Activated T-cell treated with anti-CD3 and anti-CD28 coated beads, Interleukin-2, amount 50 U/mL, for 72 hours (primary cell): ENCODE results near the gene SMTNL2. TPM values are rescaled to one million over a fixed set of nuclear protein-coding genes. Genes with fewer than 3 reads are reported as not detected.

Experiments
- ATAC-seq, 2 donors: fragments of 150-1000 bp; cut with Tn5 transposase; replicated peaks in 1 of 2; 2 replicates each; pipeline ENCODE4 v1.10.0; 2021; ENCODE audit warnings: moderate library complexity in 2 of 2, mild to moderate bottlenecking in 1 of 2
- DNase-seq, 2 donors: peaks; one replicate each; pipeline ENCODE4 v3.0.0; 2021 to 2022; ENCODE audit warnings: mixed read lengths in 1 of 2
- H3K27ac Mint-ChIP-seq: one replicate; pipeline ENCODE4 v1.8.0; 2022; ENCODE audit warnings: mild to moderate bottlenecking, moderate library complexity, mixed read lengths
- H3K27me3 Mint-ChIP-seq: one replicate; pipeline ENCODE4 v1.8.0; 2022; ENCODE audit warnings: low read depth, mixed read lengths
- H3K36me3 Mint-ChIP-seq, 2 donors: one replicate each; pipeline ENCODE4 v1.8.0; 2022; ENCODE audit warnings: mixed read lengths in 2 of 2, mild to moderate bottlenecking in 1 of 2; ENCODE audit not compliant: insufficient read depth in 2 of 2
- H3K4me1 Mint-ChIP-seq: one replicate; pipeline ENCODE4 v1.8.0; 2022; ENCODE audit warnings: low read depth, mixed read lengths
- H3K4me3 Mint-ChIP-seq, 2 donors: one replicate each; pipeline ENCODE4 v1.8.0; 2022; ENCODE audit warnings: mild to moderate bottlenecking in 2 of 2, mixed read lengths in 2 of 2, moderate library complexity in 2 of 2
- H3K9me3 Mint-ChIP-seq, 2 donors: one replicate each; pipeline ENCODE4 v1.8.0; 2022; ENCODE audit warnings: mixed read lengths in 2 of 2
- total RNA-seq, 2 donors: library from RNA; stranded (reverse); gene quantifications; one replicate each; pipeline ENCODE4 v1.2.3, GENCODE V29; 2022

SMTNL2 gene
- total RNA-seq, 2 donors from 2014 or later = not detected

DNA sequence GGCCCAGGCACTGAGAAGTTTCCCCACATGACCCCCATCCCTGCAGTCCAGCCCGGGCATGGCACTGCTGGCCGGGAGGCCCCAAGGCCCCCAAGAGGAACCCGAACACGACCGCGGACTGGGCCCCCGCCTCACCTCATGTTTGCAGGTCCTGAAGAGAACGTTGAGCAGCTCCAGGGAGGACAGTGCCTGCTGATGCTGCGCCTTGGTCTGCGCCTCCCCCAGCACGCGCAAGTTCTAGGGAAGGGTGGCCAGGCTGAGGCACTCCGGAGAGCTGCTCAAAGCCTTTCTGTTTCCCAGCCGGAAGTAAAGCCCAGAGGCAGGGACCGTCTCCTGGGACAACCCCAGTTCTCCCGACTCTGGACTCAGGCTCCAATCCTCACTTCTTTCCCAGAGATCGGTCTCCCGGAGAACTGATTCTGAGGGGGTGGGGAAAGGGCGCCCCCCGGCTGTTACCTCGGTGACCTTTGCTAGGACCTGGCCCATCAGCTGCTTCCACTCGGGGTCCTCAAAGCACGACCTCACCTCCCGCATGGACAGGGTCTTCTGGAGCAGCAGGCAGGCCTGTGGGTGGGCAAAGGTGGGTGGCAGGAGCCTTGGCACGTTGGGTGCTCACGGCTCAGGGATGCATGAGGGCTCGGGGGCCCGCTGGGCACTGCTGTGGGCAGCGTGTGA lies 42.9 kb upstream of the SMTNL2 start:
- Mint-ChIP-seq H3K4me1 (no peaks in the 10 kb centered on the region), H3K27ac (no peak overlapping the region), H3K36me3 (peaks cover 0 to 10% of the 10 kb centered on the region in 2 donors), H3K9me3 (no peaks in the 10 kb centered on the region), H3K4me3 (no peak overlapping the region), H3K27me3 (no peaks in the 10 kb centered on the region)
- no peak for DNase-seq
- ATAC-seq = no peak

DNA sequence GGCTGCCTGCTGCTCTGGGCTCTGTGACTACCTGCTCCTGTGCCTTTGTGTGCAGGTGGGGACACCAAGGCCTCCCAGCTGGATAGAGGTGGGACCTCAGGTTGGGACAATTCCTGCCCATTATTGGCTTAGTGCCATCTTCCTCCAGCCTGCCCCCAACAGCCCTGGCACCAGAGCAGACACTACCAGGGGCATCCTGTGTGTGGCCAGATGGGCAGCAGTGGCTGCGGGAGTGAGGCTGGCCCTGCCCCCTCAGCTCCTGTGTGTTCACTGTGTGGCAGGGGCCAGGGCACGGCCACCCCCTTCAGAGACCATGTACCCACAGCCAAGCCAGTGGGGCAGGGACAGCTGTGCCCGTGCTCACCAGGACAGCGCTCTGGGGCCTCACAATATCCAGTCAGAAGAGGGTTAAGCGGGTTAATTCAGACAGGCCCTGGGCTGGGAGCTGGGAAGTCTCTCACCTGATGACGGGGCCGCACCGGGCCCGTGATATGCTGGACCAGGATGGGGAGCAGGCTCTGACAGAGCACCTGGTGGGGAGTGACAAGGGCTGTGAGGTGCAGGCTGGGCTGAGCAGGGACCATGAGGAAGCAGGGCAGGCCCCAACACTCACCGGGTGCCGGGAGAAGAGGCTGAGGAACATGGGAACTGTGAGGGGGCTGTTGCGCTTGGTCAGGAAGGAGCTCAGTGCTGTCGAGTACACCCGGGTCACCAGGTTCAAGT lies 42.2 kb upstream of the SMTNL2 start:
- H3K4me1 Mint-ChIP-seq = no peaks in the 10 kb centered on the region
- H3K4me3 Mint-ChIP-seq = no peak overlapping the region
- H3K27ac Mint-ChIP-seq = no peak overlapping the region
- H3K36me3 Mint-ChIP-seq = peaks cover 0 to 10% of the 10 kb centered on the region in 2 donors
- ATAC-seq (no peak), DNase-seq (no peak)
- H3K9me3 Mint-ChIP-seq = no peaks in the 10 kb centered on the region
- H3K27me3 Mint-ChIP-seq = no peaks in the 10 kb centered on the region

DNA sequence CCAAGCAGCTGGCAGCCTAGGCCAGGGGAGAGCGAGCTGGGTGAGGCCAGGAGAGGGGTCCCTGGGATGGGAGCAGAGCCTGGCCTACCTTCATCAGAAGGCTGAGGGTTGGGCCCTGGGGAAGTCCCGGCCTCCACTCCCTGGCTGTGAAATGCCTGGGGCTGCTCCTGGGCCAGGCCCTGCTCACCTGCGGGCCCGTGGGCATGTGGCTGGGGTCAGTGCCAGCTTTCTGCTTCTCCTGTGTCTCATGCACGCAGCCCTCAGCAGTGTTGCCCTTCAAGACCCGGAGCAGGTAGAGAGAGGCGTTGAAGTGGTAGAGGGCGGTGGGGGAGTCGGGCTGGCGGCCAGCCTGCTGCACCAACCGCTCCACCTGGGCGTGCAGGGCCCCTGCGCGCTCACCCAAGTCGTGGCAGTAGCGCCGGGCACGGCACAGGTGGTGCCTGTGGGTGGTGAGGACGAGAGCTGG lies 41.6 kb upstream of the SMTNL2 start:
- H3K27ac Mint-ChIP-seq = no peak overlapping the region
- ATAC-seq = no peak
- H3K27me3 Mint-ChIP-seq = no peaks in the 10 kb centered on the region
- no peaks in the 10 kb centered on the region for H3K9me3 Mint-ChIP-seq
- H3K36me3 Mint-ChIP-seq = peaks cover 0 to 10% of the 10 kb centered on the region in 2 donors
- no peaks in the 10 kb centered on the region for H3K4me1 Mint-ChIP-seq
- no peak overlapping the region for H3K4me3 Mint-ChIP-seq
- DNase-seq = no peak

DNA sequence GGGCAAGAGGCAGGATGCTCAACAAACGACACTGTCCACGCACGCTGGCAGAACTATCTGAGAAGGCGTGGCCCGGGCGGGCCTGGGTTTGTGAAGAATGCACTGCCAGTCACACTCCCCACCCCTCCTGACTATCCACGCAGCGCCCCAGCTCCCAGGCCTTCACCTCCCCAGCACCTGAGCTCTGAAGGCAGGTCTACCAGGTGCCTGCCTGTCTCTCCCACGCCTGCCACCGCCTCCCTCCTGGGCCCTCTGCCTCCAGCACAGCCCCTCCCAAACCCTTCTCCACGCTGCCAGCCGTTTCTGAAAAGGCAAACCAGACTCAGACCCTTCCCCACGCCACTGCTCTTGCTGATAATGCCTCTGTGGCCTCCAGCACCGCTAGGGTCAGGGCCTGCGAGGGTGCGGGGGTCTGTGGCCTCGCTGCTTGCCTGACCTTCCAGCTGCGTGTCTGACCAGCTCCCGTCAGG lies 40.7 kb upstream of the SMTNL2 start:
- H3K27ac Mint-ChIP-seq = no peak overlapping the region
- no peak overlapping the region for H3K4me3 Mint-ChIP-seq
- no peaks in the 10 kb centered on the region for H3K4me1 Mint-ChIP-seq
- DNase-seq = no peak
- ATAC-seq = no peak
- H3K9me3 Mint-ChIP-seq = no peaks in the 10 kb centered on the region
- peaks cover 0 to 10% of the 10 kb centered on the region in 2 donors for H3K36me3 Mint-ChIP-seq
- no peaks in the 10 kb centered on the region for H3K27me3 Mint-ChIP-seq

DNA sequence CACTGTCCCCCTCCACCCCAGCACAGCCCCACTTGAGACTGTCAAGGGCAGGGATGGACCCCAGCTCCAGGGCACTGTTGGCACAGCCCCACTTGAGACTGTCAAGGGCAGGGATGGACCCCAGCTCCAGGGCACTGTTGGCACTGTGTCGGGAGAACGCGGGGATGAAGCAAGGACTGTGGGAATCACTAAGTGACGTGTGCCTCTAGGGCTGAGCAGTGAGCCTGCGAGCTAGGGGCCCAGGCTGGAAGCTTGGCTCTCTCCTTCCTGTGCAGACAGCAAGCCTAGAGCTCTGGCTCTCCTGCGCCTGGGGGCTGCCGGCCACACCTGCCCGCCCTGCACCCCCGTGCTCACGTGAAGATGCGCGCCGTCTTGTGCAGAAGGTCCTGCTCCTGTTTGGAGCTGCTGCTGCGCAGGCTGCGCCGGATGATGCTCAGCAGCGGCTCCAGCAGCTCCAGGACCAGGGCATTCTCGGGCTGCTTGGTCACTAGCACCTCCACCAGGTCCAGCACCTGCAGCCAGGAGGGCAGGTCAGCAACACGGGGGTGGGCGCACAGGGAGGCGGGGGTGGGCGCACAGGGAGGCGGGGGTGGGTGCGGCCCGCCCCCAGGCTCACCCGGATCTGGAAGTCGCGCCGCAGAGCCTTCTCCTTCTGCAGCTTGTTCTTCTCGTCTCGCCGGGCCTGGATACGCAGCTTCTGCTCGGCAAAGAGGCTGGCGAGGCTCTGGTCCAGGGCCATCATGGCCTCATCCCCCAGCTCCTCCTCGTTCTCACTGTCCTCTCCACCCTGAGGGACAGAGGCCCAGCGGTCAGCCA lies 40.0 kb upstream of the SMTNL2 start:
- Mint-ChIP-seq H3K27me3 (no peaks in the 10 kb centered on the region), H3K27ac (no peak overlapping the region), H3K4me3 (no peak overlapping the region), H3K9me3 (no peaks in the 10 kb centered on the region), H3K36me3 (peaks cover 0 to 10% of the 10 kb centered on the region in 2 donors), H3K4me1 (no peaks in the 10 kb centered on the region)
- ATAC-seq (no peak), DNase-seq (no peak)

DNA sequence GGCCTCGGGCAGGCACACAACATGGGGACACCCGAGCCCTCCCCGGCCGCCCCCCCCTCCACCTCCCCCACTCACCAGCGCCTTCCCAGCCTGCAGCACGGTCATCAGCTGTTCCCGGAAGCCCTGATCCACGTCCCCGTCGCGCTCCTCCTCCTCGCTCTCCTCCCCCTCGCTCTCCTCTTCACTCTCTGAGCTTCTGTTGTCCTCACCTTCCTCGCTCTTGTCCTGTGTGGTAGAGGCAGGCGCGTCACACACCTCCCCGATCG lies 39.4 kb upstream of the SMTNL2 start:
- Mint-ChIP-seq H3K4me3 (no peak overlapping the region), H3K27me3 (no peaks in the 10 kb centered on the region), H3K4me1 (no peaks in the 10 kb centered on the region), H3K27ac (no peak overlapping the region), H3K9me3 (no peaks in the 10 kb centered on the region), H3K36me3 (peaks cover 0 to 7% of the 10 kb centered on the region in 2 donors)
- ATAC-seq = no peak
- no peak for DNase-seq

DNA sequence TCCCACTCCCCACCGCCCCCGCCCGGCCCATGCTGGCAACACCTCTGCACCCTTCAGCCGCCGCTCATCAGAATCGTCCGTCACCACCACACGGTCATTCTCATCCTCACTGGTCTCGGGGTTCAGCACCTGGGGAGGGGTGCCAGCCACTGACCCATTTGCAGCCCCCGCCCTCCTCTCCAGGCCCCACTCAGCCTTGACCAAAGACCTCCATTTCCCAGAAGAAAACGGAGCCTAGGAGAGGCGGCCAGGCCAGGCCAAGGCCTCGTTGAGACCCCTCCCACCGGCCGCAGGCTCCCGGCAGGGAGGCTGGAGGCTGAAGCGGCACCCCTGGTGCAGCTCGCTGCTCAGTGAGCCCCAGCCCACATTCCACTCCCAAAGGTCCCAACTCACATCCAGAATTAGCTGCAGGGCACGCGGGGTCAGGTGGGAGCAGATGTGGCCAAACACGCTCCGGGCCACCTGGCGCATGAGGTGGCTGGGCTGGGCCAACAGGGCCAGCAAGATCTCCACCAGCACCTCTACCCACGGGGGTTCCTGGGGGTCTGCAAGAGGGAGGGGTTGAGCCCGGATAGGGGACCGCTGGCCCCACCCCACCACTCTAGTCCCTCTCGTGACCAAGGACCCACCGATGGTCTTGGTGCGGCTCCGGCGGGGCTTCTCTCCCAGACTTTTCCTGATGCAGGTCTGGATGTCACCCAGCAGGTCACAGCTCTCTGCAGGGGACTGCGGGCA lies 38.9 kb upstream of the SMTNL2 start:
- no peaks in the 10 kb centered on the region for H3K27me3 Mint-ChIP-seq
- H3K4me3 Mint-ChIP-seq = no peak overlapping the region
- no peaks in the 10 kb centered on the region for H3K9me3 Mint-ChIP-seq
- no peak overlapping the region for H3K27ac Mint-ChIP-seq
- H3K36me3 Mint-ChIP-seq = peaks cover 0 to 6% of the 10 kb centered on the region in 2 donors
- H3K4me1 Mint-ChIP-seq = no peaks in the 10 kb centered on the region
- no peak for ATAC-seq
- no peak for DNase-seq

DNA sequence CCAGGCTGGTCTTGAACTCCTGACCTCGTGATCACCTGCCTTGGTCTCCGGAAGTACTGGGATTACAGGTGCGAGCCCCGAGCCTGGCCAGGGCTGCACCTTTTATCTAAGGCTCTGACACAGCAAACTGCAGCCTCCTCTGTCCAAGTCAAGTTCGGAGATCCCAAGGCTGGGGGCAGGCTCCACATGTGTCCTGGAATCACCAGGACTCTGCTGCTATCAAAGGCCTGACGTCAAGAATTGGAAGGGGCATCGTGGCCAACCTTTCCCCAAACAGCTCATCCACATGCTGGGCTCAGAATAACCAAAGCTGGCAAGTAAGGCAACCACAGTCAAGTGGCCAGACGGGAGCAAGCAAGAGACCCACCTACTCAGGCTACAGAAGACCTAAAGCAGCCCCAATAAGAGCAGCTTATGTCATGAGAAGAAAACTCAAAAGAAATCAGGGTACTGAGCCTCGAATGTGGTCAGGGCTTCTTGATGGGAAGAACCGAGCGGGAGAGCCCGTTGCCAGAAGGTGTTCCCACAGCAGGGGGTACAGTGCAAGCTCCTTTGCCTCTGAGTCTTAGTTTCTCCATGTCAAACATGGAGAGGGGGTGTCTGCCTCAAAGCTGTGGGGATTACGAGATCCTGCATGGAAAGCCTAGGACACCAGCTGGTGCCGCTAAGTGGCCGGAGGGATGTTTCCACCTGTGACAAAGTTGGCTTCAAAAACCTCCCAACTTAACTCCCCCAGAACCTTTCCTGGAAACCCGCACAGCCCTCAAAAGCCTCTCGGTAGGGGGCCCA lies 37.0 kb upstream of the SMTNL2 start:
- no peak for DNase-seq
- peaks cover 7% of the 10 kb centered on the region for H3K4me1 Mint-ChIP-seq
- H3K27ac Mint-ChIP-seq = no peak overlapping the region
- peaks cover 3 to 7% of the 10 kb centered on the region in 2 donors for H3K36me3 Mint-ChIP-seq
- ATAC-seq = no peak
- H3K4me3 Mint-ChIP-seq = no peak overlapping the region
- H3K27me3 Mint-ChIP-seq = no peaks in the 10 kb centered on the region
- no peaks in the 10 kb centered on the region for H3K9me3 Mint-ChIP-seq

DNA sequence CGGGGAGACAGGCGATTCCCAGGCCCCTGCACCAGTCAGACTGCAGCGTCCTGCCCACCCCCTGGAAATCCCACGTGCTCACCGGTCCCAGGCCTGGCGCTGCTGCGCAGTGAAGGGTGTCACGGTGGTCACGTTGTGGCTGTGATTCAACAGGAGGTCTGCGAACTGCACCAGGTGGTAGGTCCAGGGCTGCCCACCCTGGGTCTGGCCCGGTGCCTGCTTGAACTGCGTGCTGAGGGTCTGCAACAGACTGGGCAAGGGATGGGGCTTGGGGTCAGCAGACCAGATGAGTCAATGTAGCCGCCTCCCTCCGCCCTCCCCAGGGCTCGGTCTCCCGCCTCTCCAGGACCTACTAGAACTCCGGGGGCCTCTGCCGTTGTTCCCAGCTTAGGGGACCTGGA lies 36.3 kb upstream of the SMTNL2 start:
- H3K36me3 Mint-ChIP-seq = peaks cover 3 to 6% of the 10 kb centered on the region in 2 donors
- DNase-seq = no peak
- no peak overlapping the region for H3K4me3 Mint-ChIP-seq
- no peak for ATAC-seq
- H3K9me3 Mint-ChIP-seq = no peaks in the 10 kb centered on the region
- H3K27ac Mint-ChIP-seq = no peak overlapping the region
- peaks cover 7% of the 10 kb centered on the region for H3K4me1 Mint-ChIP-seq
- no peaks in the 10 kb centered on the region for H3K27me3 Mint-ChIP-seq

DNA sequence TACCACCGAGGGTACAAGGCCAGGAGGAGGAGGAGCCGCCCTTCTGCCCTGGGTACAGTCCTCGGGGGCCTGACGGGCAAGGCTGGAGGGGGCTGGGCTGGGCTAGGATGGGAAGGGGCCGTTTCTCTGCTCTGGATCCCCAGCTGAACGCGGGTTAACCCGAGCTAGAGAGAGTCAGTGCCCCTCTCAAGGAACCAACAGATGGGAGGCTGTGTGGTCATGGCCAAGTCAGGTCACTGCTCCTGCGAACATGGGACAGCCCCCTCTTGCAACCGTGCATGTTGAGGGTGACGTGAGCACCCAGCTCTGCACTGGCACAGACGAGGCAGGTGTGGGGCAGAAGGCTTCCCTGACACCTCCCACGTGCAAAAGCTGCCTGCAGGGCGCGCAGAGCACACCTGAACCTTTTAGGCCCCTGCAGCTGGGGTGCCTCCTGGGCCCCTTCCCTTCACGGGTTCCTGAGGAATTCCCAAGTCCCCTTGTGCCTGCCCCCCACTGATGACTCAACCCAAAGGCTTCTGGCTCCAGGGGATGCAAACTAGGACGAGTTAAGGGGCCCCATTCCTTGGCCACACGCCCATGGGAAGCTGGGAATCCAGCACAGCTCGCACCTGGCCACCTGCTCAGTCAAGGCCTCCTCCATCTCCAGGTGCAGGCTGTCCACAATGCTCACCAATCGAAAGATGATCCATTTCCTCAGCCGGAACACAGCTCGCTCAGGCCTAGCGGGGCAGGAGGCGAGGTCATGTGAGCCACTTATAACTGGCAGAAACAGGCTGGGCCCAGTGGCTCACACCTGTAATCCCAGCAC lies 35.4 kb upstream of the SMTNL2 start:
- peaks cover 16% of the 10 kb centered on the region for H3K4me1 Mint-ChIP-seq
- H3K4me3 Mint-ChIP-seq = no peak overlapping the region
- H3K27me3 Mint-ChIP-seq = no peaks in the 10 kb centered on the region
- ATAC-seq (no peak), DNase-seq (no peak)
- no peak overlapping the region for H3K27ac Mint-ChIP-seq
- H3K9me3 Mint-ChIP-seq = no peaks in the 10 kb centered on the region
- peaks cover 3 to 6% of the 10 kb centered on the region in 2 donors for H3K36me3 Mint-ChIP-seq

DNA sequence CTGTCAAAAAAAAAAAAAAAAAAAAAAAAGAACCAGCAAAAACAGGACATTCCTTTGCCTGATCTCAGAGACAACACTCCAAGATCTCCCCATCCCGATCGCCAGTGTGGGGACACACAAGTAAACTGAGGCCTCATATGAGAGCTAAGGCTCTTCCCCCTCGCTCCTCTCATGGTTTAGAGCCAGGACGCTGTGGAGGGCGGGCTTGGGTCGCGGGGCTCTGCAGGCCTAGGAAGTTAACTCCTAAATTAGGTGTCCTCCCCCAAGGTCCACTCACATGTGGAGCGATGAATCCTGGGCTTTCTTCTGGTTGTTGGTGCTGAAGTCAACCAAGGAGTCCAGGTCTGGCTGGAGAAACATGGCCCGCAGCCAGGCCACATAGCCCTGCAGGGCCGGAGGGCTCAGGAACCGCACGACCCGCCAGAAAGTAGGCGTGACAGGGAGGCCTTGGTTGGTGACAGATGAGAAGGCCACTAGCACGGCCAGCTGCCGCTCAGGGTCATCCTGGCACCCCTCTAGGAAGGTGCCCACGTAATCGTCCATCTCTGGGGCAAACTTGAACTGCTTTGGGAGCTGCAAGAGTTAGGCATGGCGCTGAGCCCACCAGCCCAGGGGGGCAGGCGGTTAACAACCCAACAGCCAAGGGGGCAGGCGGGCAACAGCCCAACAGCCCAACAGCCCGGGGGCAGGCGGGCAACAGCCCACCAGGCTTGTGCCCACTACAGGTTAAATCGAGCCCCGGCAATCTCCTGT lies 34.4 kb upstream of the SMTNL2 start:
- H3K27ac Mint-ChIP-seq = no peak overlapping the region
- DNase-seq (no peak), ATAC-seq (no peak)
- no peak overlapping the region for H3K4me3 Mint-ChIP-seq
- peaks cover 25% of the 10 kb centered on the region for H3K4me1 Mint-ChIP-seq
- H3K36me3 Mint-ChIP-seq = peaks cover 3 to 6% of the 10 kb centered on the region in 2 donors
- H3K9me3 Mint-ChIP-seq = no peaks in the 10 kb centered on the region
- no peaks in the 10 kb centered on the region for H3K27me3 Mint-ChIP-seq
